Measurements from ENCODE around the gene MCRIP2. TPM values are rescaled to one million over a fixed set of nuclear protein-coding genes. Genes with fewer than 3 reads are reported as not detected.

The MCRIP2 gene
- total RNA-seq, 1 donor = 13.3 TPM

- DNase-seq (ENCODE audit: low read depth) = no peak
- TF ChIP-seq, protein P1, sequence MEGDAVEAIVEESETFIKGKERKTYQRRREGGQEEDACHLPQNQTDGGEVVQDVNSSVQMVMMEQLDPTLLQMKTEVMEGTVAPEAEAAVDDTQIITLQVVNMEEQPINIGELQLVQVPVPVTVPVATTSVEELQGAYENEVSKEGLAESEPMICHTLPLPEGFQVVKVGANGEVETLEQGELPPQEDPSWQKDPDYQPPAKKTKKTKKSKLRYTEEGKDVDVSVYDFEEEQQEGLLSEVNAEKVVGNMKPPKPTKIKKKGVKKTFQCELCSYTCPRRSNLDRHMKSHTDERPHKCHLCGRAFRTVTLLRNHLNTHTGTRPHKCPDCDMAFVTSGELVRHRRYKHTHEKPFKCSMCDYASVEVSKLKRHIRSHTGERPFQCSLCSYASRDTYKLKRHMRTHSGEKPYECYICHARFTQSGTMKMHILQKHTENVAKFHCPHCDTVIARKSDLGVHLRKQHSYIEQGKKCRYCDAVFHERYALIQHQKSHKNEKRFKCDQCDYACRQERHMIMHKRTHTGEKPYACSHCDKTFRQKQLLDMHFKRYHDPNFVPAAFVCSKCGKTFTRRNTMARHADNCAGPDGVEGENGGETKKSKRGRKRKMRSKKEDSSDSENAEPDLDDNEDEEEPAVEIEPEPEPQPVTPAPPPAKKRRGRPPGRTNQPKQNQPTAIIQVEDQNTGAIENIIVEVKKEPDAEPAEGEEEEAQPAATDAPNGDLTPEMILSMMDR (IDR thresholded peaks at IDR 0.05; ENCODE audit: insufficient read depth, low read length) = no peak
Observed at GRCh38 chr16:683396-684070, 41.9 kb downstream of the MCRIP2 start.

GRCh38 chr16:684071-684794 lies 42.6 kb downstream of the MCRIP2 start, which contains the start of gene JMJD8:
Gene JMJD8 (minus strand): TSS chr16:684334. CDS start chr16:684319, 15 bp downstream.
- TF ChIP-seq, protein P1 (IDR thresholded peaks at IDR 0.05; ENCODE audit: insufficient read depth, low read length) = no peak
- DNase-seq (ENCODE audit: low read depth) = peak; percentile 92
- peak within 1 kb of the TSS; percentile 73 for H3K4me3 ChIP-seq (ENCODE audit: low read depth, low read length)

More at GRCh38 chr16:683396-684070, 41.9 kb downstream of the MCRIP2 start:
- peak overlapping the region; percentile 73 for H3K4me3 ChIP-seq (ENCODE audit: low read depth, low read length)

DNA sequence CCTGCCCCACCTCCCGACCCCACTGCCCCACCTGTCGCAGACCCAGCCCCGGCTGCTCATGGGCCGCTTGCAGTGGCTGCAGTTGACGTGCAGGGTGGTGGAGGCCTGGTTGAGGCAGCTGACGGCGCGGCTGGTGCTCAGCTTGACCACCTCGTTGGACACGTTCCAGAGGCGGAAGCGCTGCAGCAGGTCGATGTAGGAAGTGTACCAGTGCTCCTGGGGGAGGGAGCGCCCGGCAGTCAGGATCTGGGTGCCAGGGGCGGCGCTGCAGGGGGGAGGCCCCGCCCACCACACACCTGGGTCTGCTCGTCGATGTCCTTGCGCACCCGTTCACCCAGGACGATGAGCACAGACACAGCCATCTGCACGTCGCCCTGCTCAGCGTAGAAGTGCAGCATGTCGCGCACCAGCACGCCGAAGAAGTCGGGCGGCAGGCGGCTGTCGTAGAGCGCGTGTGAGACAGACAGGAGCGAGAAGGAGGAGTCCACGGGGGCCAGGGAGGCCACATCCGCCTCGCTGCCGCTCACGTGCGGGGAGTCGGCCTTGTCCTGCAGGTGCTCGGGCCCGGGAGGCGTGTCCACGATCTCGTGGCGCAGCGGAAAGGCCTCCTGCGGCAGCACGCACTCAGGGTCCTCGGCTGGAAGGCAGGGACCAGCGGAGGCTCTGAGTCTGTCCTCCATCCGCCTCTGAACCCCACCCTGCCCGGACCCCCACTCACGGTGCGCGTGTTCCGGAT lies 43.5 kb downstream of the MCRIP2 start:
- peak overlapping the region; percentile 9 for H3K4me3 ChIP-seq (ENCODE audit: low read depth, low read length)
- DNase-seq (ENCODE audit: low read depth) = no peak
- TF ChIP-seq, protein P1 (IDR thresholded peaks at IDR 0.05; ENCODE audit: insufficient read depth, low read length) = no peak

DNA sequence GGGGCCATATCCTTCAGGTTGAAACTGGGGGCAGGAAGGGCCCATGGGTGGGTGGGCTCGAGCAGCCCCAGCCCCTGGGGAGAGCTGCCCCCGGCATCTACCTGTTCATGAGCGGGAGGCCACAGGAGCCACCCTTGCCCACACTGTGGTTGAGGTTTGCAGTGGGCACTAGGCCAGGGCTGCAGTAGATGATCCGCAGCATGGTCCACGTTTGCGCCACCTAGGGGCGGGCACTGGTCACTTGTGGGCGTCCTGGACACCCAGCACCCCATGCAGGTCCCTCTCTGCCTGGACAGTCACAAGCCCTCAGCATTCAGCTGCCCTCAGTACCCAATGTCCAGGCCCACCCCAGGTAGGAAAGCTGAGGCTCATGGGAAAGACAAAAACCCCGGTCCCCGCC lies 44.3 kb downstream of the MCRIP2 start:
- H3K4me3 ChIP-seq (ENCODE audit: low read depth, low read length) = no peak overlapping the region
- peak; percentile 25 for DNase-seq (ENCODE audit: low read depth)
- TF ChIP-seq, protein P1 (IDR thresholded peaks at IDR 0.05; ENCODE audit: insufficient read depth, low read length) = peak; percentile 47

DNA sequence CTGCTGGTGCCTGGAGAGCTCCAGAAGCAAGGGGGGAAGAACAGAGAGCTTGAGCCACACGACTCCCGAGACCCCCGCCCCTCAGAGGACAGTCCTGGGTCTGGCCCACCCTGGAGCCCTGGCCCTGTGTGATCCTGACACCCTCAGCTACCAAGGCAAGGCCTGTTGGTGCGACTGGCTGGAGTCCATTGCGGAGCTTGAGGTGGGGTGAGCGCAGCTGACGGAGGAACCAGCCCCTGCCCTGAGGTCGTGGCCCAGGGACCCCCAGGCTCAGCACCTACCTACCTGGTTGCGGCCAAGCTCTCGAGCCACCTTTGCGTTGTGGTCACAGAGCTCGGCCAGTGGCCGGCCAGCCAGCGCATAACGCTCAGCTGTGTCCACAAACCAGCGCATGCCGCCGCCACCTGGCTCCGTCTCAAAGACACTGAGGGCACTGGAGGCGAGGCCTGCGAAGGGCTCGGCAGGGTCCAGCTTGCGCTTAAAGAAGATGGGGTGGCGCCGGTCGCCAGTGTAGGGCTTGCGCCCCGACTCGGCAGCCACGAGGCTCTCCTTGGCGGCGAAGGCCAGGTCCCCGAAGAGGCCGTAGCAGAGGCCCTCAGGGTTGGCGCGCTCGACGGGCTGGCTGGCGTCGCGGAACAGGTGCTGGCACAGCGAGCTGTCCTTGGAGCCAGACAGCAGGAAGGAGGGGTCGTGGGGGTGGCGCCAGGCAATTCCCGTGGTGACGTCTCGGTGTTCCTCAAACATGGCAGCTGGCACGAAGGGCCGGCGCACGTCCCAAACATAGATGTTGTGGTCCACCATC lies 45.0 kb downstream of the MCRIP2 start:
- H3K4me3 ChIP-seq (ENCODE audit: low read depth, low read length) = no peak overlapping the region
- TF ChIP-seq, protein P1 (IDR thresholded peaks at IDR 0.05; ENCODE audit: insufficient read depth, low read length) = no peak
- DNase-seq (ENCODE audit: low read depth) = no peak

GRCh38 chr16:687499-687898 lies 45.9 kb downstream of the MCRIP2 start:
- TF ChIP-seq, protein P1 (IDR thresholded peaks at IDR 0.05; ENCODE audit: insufficient read depth, low read length) = no peak
- H3K4me3 ChIP-seq (ENCODE audit: low read depth, low read length) = no peak overlapping the region
- no peak for DNase-seq (ENCODE audit: low read depth)
